KMS-11 (cell line): ENCODE measurements around the gene MBOAT1.

Experiments used
- H2AFZ ChIP-seq: fragments of 200-600 bp; sonication (generic); 2 replicates; pipeline ENCODE4 v1.6.1; 2016; ENCODE audit warnings: antibody characterized with exemption, mixed run types, low read depth
- H3K27ac ChIP-seq: fragments of 200-600 bp; sonication (generic); 2 replicates; pipeline ENCODE4 v1.6.1; 2016; ENCODE audit warnings: mild to moderate bottlenecking, mixed run types
- H3K27me3 ChIP-seq: fragments of 200-600 bp; sonication (generic); 2 replicates; pipeline ENCODE4 v1.6.1; 2017; ENCODE audit warnings: mild to moderate bottlenecking, low read depth, mixed run types, moderate library complexity; ENCODE audit not compliant: insufficient read depth
- H3K36me3 ChIP-seq: fragments of 200-600 bp; sonication (generic); 2 replicates; pipeline ENCODE4 v1.6.1; 2017; ENCODE audit warnings: mild to moderate bottlenecking, mixed run types; ENCODE audit not compliant: insufficient read depth
- H3K4me1 ChIP-seq: fragments of 200-600 bp; sonication (generic); 2 replicates; pipeline ENCODE4 v1.6.1; 2016; ENCODE audit warnings: mild to moderate bottlenecking, low read depth, mixed run types; ENCODE audit not compliant: poor library complexity, severe bottlenecking
- H3K4me2 ChIP-seq: fragments of 200-600 bp; sonication (generic); 2 replicates; pipeline ENCODE4 v1.7.0; 2016; ENCODE audit warnings: mild to moderate bottlenecking, mixed run types
- H3K4me3 ChIP-seq: fragments of 200-600 bp; sonication (generic); IDR thresholded peaks from 2 replicates; pipeline ENCODE4 v1.6.1; 2017; ENCODE audit warnings: low read depth, low read length, mixed read lengths; ENCODE audit not compliant: insufficient read depth
- H3K79me2 ChIP-seq: fragments of 200-600 bp; sonication (generic); 2 replicates; pipeline ENCODE4 v1.6.1; 2016; ENCODE audit warnings: low read depth, mixed run types; ENCODE audit not compliant: insufficient read depth
- H3K9ac ChIP-seq: fragments of 200-600 bp; sonication (generic); 2 replicates; pipeline ENCODE4 v1.6.1; 2016; ENCODE audit warnings: mild to moderate bottlenecking, mixed run types
- H4K20me1 ChIP-seq: fragments of 200-600 bp; sonication (generic); 2 replicates; pipeline ENCODE4 v1.6.1; 2016; ENCODE audit warnings: mild to moderate bottlenecking, mixed run types; ENCODE audit not compliant: insufficient read depth
- TF ChIP-seq, protein P1 (sequence below): fragments of 200-600 bp; sonication (generic); conservative IDR thresholded peaks from 2 replicates; pipeline ENCODE4 v1.6.1; 2017; ENCODE audit warnings: low read depth, mild to moderate bottlenecking, antibody characterized with exemption, low read length, moderate library complexity, mixed read lengths

The MBOAT1 gene

GRCh38 chr6:20158676-20159075, 53.6 kb downstream of the MBOAT1 start:
- H3K4me1 ChIP-seq = no peaks in the 10 kb centered on the region
- no peaks in the 10 kb centered on the region for H3K36me3 ChIP-seq
- TF ChIP-seq, protein P1, sequence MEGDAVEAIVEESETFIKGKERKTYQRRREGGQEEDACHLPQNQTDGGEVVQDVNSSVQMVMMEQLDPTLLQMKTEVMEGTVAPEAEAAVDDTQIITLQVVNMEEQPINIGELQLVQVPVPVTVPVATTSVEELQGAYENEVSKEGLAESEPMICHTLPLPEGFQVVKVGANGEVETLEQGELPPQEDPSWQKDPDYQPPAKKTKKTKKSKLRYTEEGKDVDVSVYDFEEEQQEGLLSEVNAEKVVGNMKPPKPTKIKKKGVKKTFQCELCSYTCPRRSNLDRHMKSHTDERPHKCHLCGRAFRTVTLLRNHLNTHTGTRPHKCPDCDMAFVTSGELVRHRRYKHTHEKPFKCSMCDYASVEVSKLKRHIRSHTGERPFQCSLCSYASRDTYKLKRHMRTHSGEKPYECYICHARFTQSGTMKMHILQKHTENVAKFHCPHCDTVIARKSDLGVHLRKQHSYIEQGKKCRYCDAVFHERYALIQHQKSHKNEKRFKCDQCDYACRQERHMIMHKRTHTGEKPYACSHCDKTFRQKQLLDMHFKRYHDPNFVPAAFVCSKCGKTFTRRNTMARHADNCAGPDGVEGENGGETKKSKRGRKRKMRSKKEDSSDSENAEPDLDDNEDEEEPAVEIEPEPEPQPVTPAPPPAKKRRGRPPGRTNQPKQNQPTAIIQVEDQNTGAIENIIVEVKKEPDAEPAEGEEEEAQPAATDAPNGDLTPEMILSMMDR = no peak
- H3K4me2 ChIP-seq = no peak overlapping the region
- H3K79me2 ChIP-seq = peaks cover 16% of the 10 kb centered on the region
- H4K20me1 ChIP-seq = no peaks in the 10 kb centered on the region
- H3K27ac ChIP-seq = no peak overlapping the region
- H3K27me3 ChIP-seq = no peaks in the 10 kb centered on the region
- no peak overlapping the region for H3K4me3 ChIP-seq
- no peak overlapping the region for H3K9ac ChIP-seq
- H2AFZ ChIP-seq = no peak overlapping the region

DNA sequence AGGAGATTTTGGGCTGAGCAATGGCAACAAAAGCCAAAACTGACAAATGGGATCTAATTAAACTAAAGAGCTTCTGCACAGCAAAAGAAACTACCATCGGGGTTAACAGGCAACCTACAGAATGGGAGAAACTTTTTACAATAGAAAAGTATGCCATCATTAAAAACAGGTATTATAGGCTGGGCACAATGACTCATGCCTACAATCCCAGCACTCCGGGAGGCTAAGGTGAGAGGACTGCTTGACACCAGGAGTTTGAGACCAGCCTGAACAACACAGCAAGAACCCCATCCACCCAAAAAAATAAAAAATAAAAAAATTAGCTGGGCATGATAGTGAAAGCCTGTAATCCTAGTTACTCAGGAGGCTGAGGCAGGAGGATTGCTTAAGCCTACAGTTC, 55.4 kb downstream of the MBOAT1 start:
- H3K4me3 ChIP-seq = no peak overlapping the region
- H3K27me3 ChIP-seq = no peaks in the 10 kb centered on the region
- H2AFZ ChIP-seq = no peak overlapping the region
- H3K79me2 ChIP-seq = peaks cover 16% of the 10 kb centered on the region
- no peaks in the 10 kb centered on the region for H3K36me3 ChIP-seq
- no peak overlapping the region for H3K9ac ChIP-seq
- no peaks in the 10 kb centered on the region for H3K4me1 ChIP-seq
- H3K27ac ChIP-seq = no peak overlapping the region
- H3K4me2 ChIP-seq = no peak overlapping the region
- TF ChIP-seq, protein P1 = no peak
- no peaks in the 10 kb centered on the region for H4K20me1 ChIP-seq

- Histone ChIP-seq H3K9ac (no peak overlapping the region), H2AFZ (no peak overlapping the region), H3K4me2 (no peak overlapping the region), H4K20me1 (no peaks in the 10 kb centered on the region), H3K27ac (no peak overlapping the region), H3K36me3 (no peaks in the 10 kb centered on the region), H3K4me1 (no peaks in the 10 kb centered on the region), H3K4me3 (no peak overlapping the region), H3K79me2 (peaks cover 12% of the 10 kb centered on the region), H3K27me3 (no peaks in the 10 kb centered on the region)
- TF ChIP-seq, protein P1 = no peak
Measured at GRCh38 chr6:20154753-20155152, 57.5 kb downstream of the MBOAT1 start.

GRCh38 chr6:20153194-20153593, 59.1 kb downstream of the MBOAT1 start:
- Histone ChIP-seq H4K20me1 (no peaks in the 10 kb centered on the region), H3K79me2 (peaks cover 7% of the 10 kb centered on the region; the same call in 1 of the 2 replicates), H3K9ac (no peak overlapping the region), H2AFZ (no peak overlapping the region), H3K36me3 (no peaks in the 10 kb centered on the region), H3K27ac (no peak overlapping the region), H3K27me3 (no peaks in the 10 kb centered on the region), H3K4me3 (no peak overlapping the region), H3K4me2 (no peak overlapping the region), H3K4me1 (no peaks in the 10 kb centered on the region)
- TF ChIP-seq, protein P1 = no peak
